ENCODE data around the gene LARGE1. TPM values are rescaled to one million over a fixed set of nuclear protein-coding genes. Genes with fewer than 3 reads are reported as not detected.

LARGE1 gene
- total and polyA plus RNA-seq, 2 of the 8 experiments (the other 6 are each of a cell fraction or from before 2014, with no cell fraction given) = 43.7 to 83.0 TPM

DNA sequence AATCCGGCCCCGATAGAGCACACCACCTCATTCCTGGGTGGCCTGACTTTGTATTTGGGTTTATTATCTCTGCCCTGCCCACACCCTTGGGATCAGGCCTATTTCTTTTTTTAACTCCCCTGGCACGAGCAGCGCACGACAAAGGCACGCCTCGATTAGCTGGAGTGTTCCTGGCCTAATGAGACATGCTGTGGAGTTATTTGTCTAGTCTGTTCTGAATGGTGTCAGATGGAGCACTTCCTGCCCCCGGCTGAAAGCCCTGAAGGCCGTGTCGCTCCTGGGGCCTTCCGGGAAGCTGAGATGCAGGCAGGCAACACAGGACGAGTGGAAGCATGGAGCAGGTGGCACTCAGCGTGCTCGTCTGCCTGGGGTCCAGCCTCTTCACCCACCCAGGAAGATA lies 47.1 kb downstream of the LARGE1 start:
- Histone ChIP-seq H4K91ac (replicated peaks; ENCODE audit: insufficient read length, low read length) (peak overlapping the region; percentile 9), H2BK20ac (ENCODE audit: low read length) (no peak overlapping the region), H3K4me1 (replicated peaks in 1 of 4; ENCODE audit: control insufficient read depth in 3 of 4, insufficient read depth in 4 of 4, low read length in 3 of 4) (peaks cover 4 to 43% (median 16%) of the 10 kb centered on the region in 4 experiments), H3K27me3 (replicated peaks in 1 of 4; ENCODE audit: control insufficient read depth in 3 of 4, extremely low read depth in 1 of 4, insufficient read depth in 3 of 4, low read length in 3 of 4) (no peaks in the 10 kb centered on the region), H3K79me1 (ENCODE audit: low read depth, low read length) (peaks cover 12% of the 10 kb centered on the region), H4K8ac (ENCODE audit: extremely low read depth, insufficient read depth, low read length) (no peak overlapping the region; the same call in 1 of the 2 replicates), H3K27ac (ENCODE audit: low read depth, low read length) (no peak overlapping the region), H2BK5ac (ENCODE audit: low read depth, low read length) (0 out of 2 replicates have a peak overlapping the region, but pooled peaks have one; percentile 69), H3K14ac (ENCODE audit: insufficient read length) (no peak overlapping the region), H3K4ac (replicated peaks; ENCODE audit: insufficient read length, low read depth, low read length) (no peak overlapping the region), H4K5ac (ENCODE audit: insufficient read length, low read depth, low read length) (no peak overlapping the region), H3K18ac (ENCODE audit: extremely low read depth, low read length) (no peak overlapping the region), H3K36me3 (ENCODE audit: control insufficient read depth in 2 of 4, insufficient read depth in 4 of 4, low read length in 3 of 4) (no peaks in the 10 kb centered on the region; a peak in 1 of 8 replicates), H3K9ac (replicated peaks in 1 of 4; ENCODE audit: extremely low read depth in 1 of 4, low read depth in 3 of 4, low read length in 3 of 4) (no peak overlapping the region), H3K23ac (ENCODE audit: insufficient read length) (no peak overlapping the region), H4K20me1 (replicated peaks in 1 of 2; ENCODE audit: control insufficient read depth in 1 of 2, insufficient read depth in 2 of 2, low read length in 2 of 2) (peaks cover 30 to 31% of the 10 kb centered on the region in 2 experiments), H2AFZ (ENCODE audit: low read length) (no peak overlapping the region), H2BK15ac (ENCODE audit: low read length) (0 out of 2 replicates have a peak overlapping the region, but pooled peaks have one; percentile 23), H3K79me2 (ENCODE audit: control insufficient read depth in 1 of 2, insufficient read depth in 2 of 2, low read length in 2 of 2) (peaks cover 21 to 96% of the 10 kb centered on the region in 2 experiments; a peak in 3 of 4 replicates), H3K9me3 (ENCODE audit: insufficient read depth in 2 of 2, low read depth in 1 of 2, low read length in 1 of 2) (no peaks in the 10 kb centered on the region), H3K4me3 (ENCODE audit: extremely low read depth in 1 of 4, insufficient read depth in 2 of 4, low read depth in 3 of 4, low read length in 4 of 4) (no peak overlapping the region), H3K56ac (replicated peaks; ENCODE audit: insufficient read length, low read depth, low read length) (no peak overlapping the region), H2AK5ac (ENCODE audit: low read depth, low read length) (peak overlapping the region; percentile 34; the same call in 1 of the 2 replicates), H2BK120ac (replicated peaks; ENCODE audit: low read depth, low read length) (no peak overlapping the region), H3K4me2 (ENCODE audit: insufficient read depth in 1 of 2, low read depth in 2 of 2, low read length in 2 of 2) (no peak overlapping the region), H2BK12ac (ENCODE audit: low read depth, low read length) (no peak overlapping the region), H3K23me2 (ENCODE audit: low read depth, low read length) (no peaks in the 10 kb centered on the region; the same call in 1 of the 2 replicates)
- DNase-seq (ENCODE audit: low read depth in 1 of 2, low spot score in 2 of 2) (no peak), FAIRE-seq (no peak)
- ChIA-PET POLR2A (ENCODE audit: partially characterized antibody) (interaction anchor here (0.7 to 2.3 kb wide), 5 partner anchors 11 to 45 kb away, joined by 3 to 8 read pairs (median 4); no protein-coding TSS in a partner anchor), CTCF (ENCODE audit: partially characterized antibody) (interaction anchor here (2.2 kb wide), 1 partner anchor 27 kb away, joined by 5 read pairs; no protein-coding TSS in a partner anchor)
- TF ChIP-seq KDM4A (IDR thresholded peaks at IDR 0.05; ENCODE audit: low read depth, low read length, severe bottlenecking) = no peak
- no peak for TF ChIP-seq BCL11A (IDR thresholded peaks at IDR 0.05; ENCODE audit: low read depth in 2 of 2, low read length in 2 of 2)
- no peak for TF ChIP-seq YY1 (IDR thresholded peaks at IDR 0.05; ENCODE audit: low read depth, low read length)
- no peak for TF ChIP-seq POLR2A (IDR thresholded peaks at IDR 0.05; ENCODE audit: control extremely low read depth in 1 of 2, low read depth in 2 of 2, low read length in 2 of 2)
- TF ChIP-seq SAP30 (IDR thresholded peaks at IDR 0.05; ENCODE audit: insufficient read depth, insufficient replicate concordance, low read length) = no peak
- 84% methylated on average over 14 of the region's 14 CpGs; no CpG with 5 or more reads in 1 of the 2 experiments for WGBS, 2 experiments (ENCODE audit: extremely low coverage in 1 of 2, insufficient coverage in 1 of 2, insufficient read length in 1 of 2, insufficient replicate concordance in 2 of 2, low coverage in 1 of 2, low lambda C conversion rate in 2 of 2, missing lambda C conversion rate in 1 of 2)
